Measurements from ENCODE around the gene DNAJC4. TPM values are rescaled to one million over a fixed set of nuclear protein-coding genes. Genes with fewer than 3 reads are reported as not detected.

The DNAJC4 gene
- total RNA-seq, 1 experiment from 2014 or later, result 26.0 TPM

- TF ChIP-seq OVOL2 (CRISPR knock-in tag; IDR thresholded peaks at IDR 0.05; ENCODE audit: borderline replicate concordance), result no peak
- no peak; the same call in 1 of the 2 replicates for TF ChIP-seq AFF4 (CRISPR knock-in tag; IDR thresholded peaks at IDR 0.05; ENCODE audit: borderline replicate concordance)
- peak; percentile 88; the same call in 1 of the 2 replicates for TF ChIP-seq FOXP4 (CRISPR knock-in tag; IDR thresholded peaks at IDR 0.05)
- no peak for TF ChIP-seq ATF1 (CRISPR knock-in tag; IDR thresholded peaks at IDR 0.05)
- no peak for TF ChIP-seq GTF2I (CRISPR knock-in tag; conservative IDR thresholded peaks at IDR 0.05)
- peak; percentile 84 for TF ChIP-seq ETV6 (CRISPR knock-in tag; IDR thresholded peaks at IDR 0.05)
- TF ChIP-seq TEAD4 (CRISPR knock-in tag; IDR thresholded peaks at IDR 0.05), result no peak
- TF ChIP-seq E2F4 (CRISPR knock-in tag; IDR thresholded peaks at IDR 0.05; ENCODE audit: borderline replicate concordance, low read depth), result no peak
- no peak for TF ChIP-seq PRRX2 (CRISPR knock-in tag; IDR thresholded peaks at IDR 0.05)
- no peak for TF ChIP-seq HMGA2 (CRISPR knock-in tag; IDR thresholded peaks at IDR 0.05)
- no peak for TF ChIP-seq JAZF1 (CRISPR knock-in tag; IDR thresholded peaks at IDR 0.05)
- TF ChIP-seq ELF4 (CRISPR knock-in tag; IDR thresholded peaks at IDR 0.05; ENCODE audit: low read depth), result no peak
- TF ChIP-seq, protein P1, sequence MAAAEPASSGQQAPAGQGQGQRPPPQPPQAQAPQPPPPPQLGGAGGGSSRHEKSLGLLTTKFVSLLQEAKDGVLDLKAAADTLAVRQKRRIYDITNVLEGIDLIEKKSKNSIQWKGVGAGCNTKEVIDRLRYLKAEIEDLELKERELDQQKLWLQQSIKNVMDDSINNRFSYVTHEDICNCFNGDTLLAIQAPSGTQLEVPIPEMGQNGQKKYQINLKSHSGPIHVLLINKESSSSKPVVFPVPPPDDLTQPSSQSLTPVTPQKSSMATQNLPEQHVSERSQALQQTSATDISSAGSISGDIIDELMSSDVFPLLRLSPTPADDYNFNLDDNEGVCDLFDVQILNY (CRISPR knock-in tag; IDR thresholded peaks at IDR 0.05), result no peak
- TF ChIP-seq IRF2 (CRISPR knock-in tag; IDR thresholded peaks at IDR 0.05; ENCODE audit: borderline replicate concordance, low read depth), result no peak
- peak; percentile 73; the same call in 1 of the 2 replicates for TF ChIP-seq FOXK1 (CRISPR knock-in tag; IDR thresholded peaks at IDR 0.05)
- TF ChIP-seq ZNF263 (CRISPR knock-in tag; IDR thresholded peaks at IDR 0.05; ENCODE audit: low read depth), result no peak
- no peak for TF ChIP-seq ZNF532 (CRISPR knock-in tag; IDR thresholded peaks at IDR 0.05; ENCODE audit: borderline replicate concordance)
- no peak for TF ChIP-seq ZMAT4 (CRISPR knock-in tag; IDR thresholded peaks at IDR 0.05)
- TF ChIP-seq RELA (CRISPR knock-in tag; IDR thresholded peaks at IDR 0.05; ENCODE audit: borderline replicate concordance), result no peak
- no peak for TF ChIP-seq MXD4 (CRISPR knock-in tag; IDR thresholded peaks at IDR 0.05; ENCODE audit: borderline replicate concordance)
- no peak for TF ChIP-seq E2F1 (CRISPR knock-in tag; IDR thresholded peaks at IDR 0.05)
- TF ChIP-seq, protein P2, sequence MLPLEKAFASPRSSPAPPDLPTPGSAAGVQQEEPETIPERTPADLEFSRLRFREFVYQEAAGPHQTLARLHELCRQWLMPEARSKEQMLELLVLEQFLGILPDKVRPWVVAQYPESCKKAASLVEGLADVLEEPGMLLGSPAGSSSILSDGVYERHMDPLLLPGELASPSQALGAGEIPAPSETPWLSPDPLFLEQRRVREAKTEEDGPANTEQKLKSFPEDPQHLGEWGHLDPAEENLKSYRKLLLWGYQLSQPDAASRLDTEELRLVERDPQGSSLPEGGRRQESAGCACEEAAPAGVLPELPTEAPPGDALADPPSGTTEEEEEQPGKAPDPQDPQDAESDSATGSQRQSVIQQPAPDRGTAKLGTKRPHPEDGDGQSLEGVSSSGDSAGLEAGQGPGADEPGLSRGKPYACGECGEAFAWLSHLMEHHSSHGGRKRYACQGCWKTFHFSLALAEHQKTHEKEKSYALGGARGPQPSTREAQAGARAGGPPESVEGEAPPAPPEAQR (CRISPR knock-in tag; IDR thresholded peaks at IDR 0.05), result no peak
- TF ChIP-seq FOXP1 (CRISPR knock-in tag; IDR thresholded peaks at IDR 0.05; ENCODE audit: borderline replicate concordance), result no peak
These were observed 44.5 kb upstream of the DNAJC4 start, which contains the start of gene STIP1 (continued) for GRCh38 chr11:64185693-64186491.

Data from WTC11 (cell line).